Iris pigment epithelial cell (primary cell): ENCODE measurements around the gene XRCC4.

ENCODE experiments used
- DNase-seq: peaks from one replicate; pipeline ENCODE4 v3.0.0-alpha.2; 2011; ENCODE audit warnings: low read depth

Gene XRCC4

GRCh38 chr5:83388608-83389007 is 311.3 kb downstream of the XRCC4 start:
- DNase-seq, result no peak

GRCh38 chr5:83392766-83393503 is 315.6 kb downstream of the XRCC4 start:
- DNase-seq, result no peak

GRCh38 chr5:83393504-83393866 is 316.1 kb downstream of the XRCC4 start:
- no peak for DNase-seq

- DNase-seq, result no peak
Measured at GRCh38 chr5:83394190-83394589, 316.8 kb downstream of the XRCC4 start.

- no peak for DNase-seq
Measured at GRCh38 chr5:83396662-83397061, 319.3 kb downstream of the XRCC4 start.

GRCh38 chr5:83397658-83398057 is 320.3 kb downstream of the XRCC4 start:
- DNase-seq, result no peak

GRCh38 chr5:83400241-83400640 is 322.9 kb downstream of the XRCC4 start:
- DNase-seq, result no peak

- DNase-seq, result no peak
Measured at GRCh38 chr5:83400701-83401100, 323.4 kb downstream of the XRCC4 start.

- DNase-seq, result no peak
Measured at GRCh38 chr5:83401122-83401731, 323.9 kb downstream of the XRCC4 start.

GRCh38 chr5:83401775-83402174 is 324.4 kb downstream of the XRCC4 start:
- no peak for DNase-seq
